HG03442 (cell line): Measurements from ENCODE around the gene SERPIND1.
"Not testable (repeated sequence)": the region's sequence is repeated elsewhere in the genome, so short reads cannot be mapped to it uniquely, and the experiment has no call there.

Experiments used
- ATAC-seq: cut with Tn5 transposase; IDR thresholded peaks from one replicate; pipeline ENCODE4 v1.9.1; 2021; ENCODE audit warnings: mild to moderate bottlenecking, moderate library complexity; ENCODE audit not compliant: unreplicated experiment

The SERPIND1 gene

GRCh38 chr22:20746431-20747189 lies 27.3 kb upstream of the SERPIND1 start:
- no peak for ATAC-seq

- ATAC-seq, result no peak
Measured at GRCh38 chr22:20747223-20747622, 26.7 kb upstream of the SERPIND1 start.

- no peak for ATAC-seq
Measured at GRCh38 chr22:20748082-20748481, 25.8 kb upstream of the SERPIND1 start.

GRCh38 chr22:20748731-20749428 lies 25.0 kb upstream of the SERPIND1 start:
- ATAC-seq, result peak; percentile 64

- ATAC-seq, result peak; percentile 7
Measured at GRCh38 chr22:20749453-20749852, 24.5 kb upstream of the SERPIND1 start.

GRCh38 chr22:20750461-20751184 lies 23.3 kb upstream of the SERPIND1 start:
- ATAC-seq, result peak; percentile 44

GRCh38 chr22:20751185-20751851 lies 22.6 kb upstream of the SERPIND1 start:
- ATAC-seq, result no peak

GRCh38 chr22:20752104-20752741 lies 21.7 kb upstream of the SERPIND1 start:
- ATAC-seq, result no peak

- no peak for ATAC-seq
Measured at GRCh38 chr22:20752873-20753272, 21.0 kb upstream of the SERPIND1 start.

- no peak for ATAC-seq
Measured at GRCh38 chr22:20756846-20757245, 17.1 kb upstream of the SERPIND1 start.

- ATAC-seq, result no peak
Measured at GRCh38 chr22:20758688-20759087, 15.2 kb upstream of the SERPIND1 start.

GRCh38 chr22:20760084-20760483 lies 13.8 kb upstream of the SERPIND1 start:
- no peak for ATAC-seq

- no peak for ATAC-seq
Measured at GRCh38 chr22:20761536-20761935, 12.4 kb upstream of the SERPIND1 start.

GRCh38 chr22:20762233-20762796 lies 11.6 kb upstream of the SERPIND1 start:
- ATAC-seq, result no peak

- ATAC-seq, result no peak
Measured at GRCh38 chr22:20763630-20764470, 10.1 kb upstream of the SERPIND1 start.

- ATAC-seq, result no peak
Measured at GRCh38 chr22:20764471-20764720, 9.5 kb upstream of the SERPIND1 start.

- no peak for ATAC-seq
Measured at GRCh38 chr22:20764729-20765128, 9.2 kb upstream of the SERPIND1 start.

GRCh38 chr22:20765938-20766337 lies 8.0 kb upstream of the SERPIND1 start:
- no peak for ATAC-seq

GRCh38 chr22:20766530-20766929 lies 7.4 kb upstream of the SERPIND1 start:
- ATAC-seq, result no peak

- ATAC-seq, result not testable (repeated sequence)
Measured at GRCh38 chr22:20769496-20769826, 4.5 kb upstream of the SERPIND1 start.
